Fibroblast of pulmonary artery (primary cell): ENCODE data around the gene NPRL2.

Experiments used
- DNase-seq: peaks from one replicate; pipeline ENCODE4 v3.0.0-alpha.2; 2010; ENCODE audit warnings: low read depth
- H3K4me3 ChIP-seq: replicated peaks from 2 replicates; pipeline ENCODE4 v1.5.1; 2011; ENCODE audit warnings: low read depth, mild to moderate bottlenecking, control low read depth, low read length, moderate library complexity
- CTCF ChIP-seq: IDR thresholded peaks from 2 replicates; pipeline ENCODE4 v1.5.1; 2011; ENCODE audit warnings: mild to moderate bottlenecking, control low read depth, low read length, inconsistent platforms; ENCODE audit errors: missing control alignments

NPRL2 gene

GRCh38 chr3:50389414-50389767 lies 38.8 kb upstream of the NPRL2 start:
- H3K4me3 ChIP-seq = no peak overlapping the region
- no peak for TF ChIP-seq CTCF

GRCh38 chr3:50388720-50389413 lies 38.3 kb upstream of the NPRL2 start:
- DNase-seq = no peak
- H3K4me3 ChIP-seq = no peak overlapping the region
- TF ChIP-seq CTCF = no peak

More at GRCh38 chr3:50389414-50389767, 38.8 kb upstream of the NPRL2 start:
- no peak for DNase-seq

- DNase-seq = no peak
- no peak overlapping the region for H3K4me3 ChIP-seq
- TF ChIP-seq CTCF = peak; percentile 27
Observed at GRCh38 chr3:50388016-50388719, 37.6 kb upstream of the NPRL2 start.

- no peak for TF ChIP-seq CTCF
- no peak for DNase-seq
- H3K4me3 ChIP-seq = no peak overlapping the region
Observed at GRCh38 chr3:50385754-50386153, 35.2 kb upstream of the NPRL2 start.

GRCh38 chr3:50383750-50384149 lies 33.2 kb upstream of the NPRL2 start:
- H3K4me3 ChIP-seq = no peak overlapping the region
- no peak for TF ChIP-seq CTCF
- no peak for DNase-seq

GRCh38 chr3:50382722-50383121 lies 32.1 kb upstream of the NPRL2 start:
- TF ChIP-seq CTCF = no peak
- H3K4me3 ChIP-seq = no peak overlapping the region
- DNase-seq = no peak
